NCI-H2227 (cell line): ENCODE measurements around the gene ARSK.

Experiments
- DNase-seq: peaks from one replicate; lab custom pipeline; 2025; ENCODE audit not compliant: unreplicated experiment; lab: John Stamatoyannopoulos, UW

The ARSK gene

DNA sequence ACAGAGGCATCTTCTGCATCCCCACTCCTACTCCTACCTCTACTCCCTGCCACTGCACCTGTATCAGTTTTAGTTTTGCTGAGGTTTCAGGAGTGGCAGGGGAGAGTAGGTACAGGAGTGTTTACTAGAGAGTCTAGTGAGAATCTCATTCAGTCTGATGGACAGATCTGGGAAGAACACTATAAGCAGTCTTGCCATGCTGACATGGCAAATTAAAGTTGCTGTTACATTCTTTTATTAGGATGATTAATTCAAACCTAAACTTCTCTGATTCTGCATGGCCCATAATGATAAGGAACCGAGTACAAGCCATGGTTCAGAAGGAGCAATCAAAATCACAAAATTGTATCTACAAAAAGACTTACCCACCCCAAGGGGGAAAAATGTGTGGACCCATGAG, 7.4 kb downstream of the ARSK start:
- DNase-seq: no peak

DNA sequence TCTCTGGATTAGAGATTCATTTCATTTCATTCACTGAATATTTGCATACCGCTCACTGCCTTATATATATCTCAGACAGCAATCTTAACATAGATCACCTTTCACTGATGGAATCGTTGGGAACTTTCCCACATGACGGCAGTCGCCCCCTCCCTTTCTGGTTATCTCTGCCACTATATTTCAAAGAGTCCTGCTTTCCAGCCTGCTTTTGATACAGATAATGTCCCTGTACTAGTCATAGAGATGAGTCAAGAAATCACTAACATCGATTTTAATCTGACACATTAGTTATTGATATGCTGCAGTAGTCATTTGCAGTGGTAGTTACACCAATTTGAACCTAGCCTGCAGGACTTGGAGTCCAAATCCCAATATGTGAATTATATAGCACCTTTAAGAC, 8.5 kb downstream of the ARSK start:
- no peak for DNase-seq

DNA sequence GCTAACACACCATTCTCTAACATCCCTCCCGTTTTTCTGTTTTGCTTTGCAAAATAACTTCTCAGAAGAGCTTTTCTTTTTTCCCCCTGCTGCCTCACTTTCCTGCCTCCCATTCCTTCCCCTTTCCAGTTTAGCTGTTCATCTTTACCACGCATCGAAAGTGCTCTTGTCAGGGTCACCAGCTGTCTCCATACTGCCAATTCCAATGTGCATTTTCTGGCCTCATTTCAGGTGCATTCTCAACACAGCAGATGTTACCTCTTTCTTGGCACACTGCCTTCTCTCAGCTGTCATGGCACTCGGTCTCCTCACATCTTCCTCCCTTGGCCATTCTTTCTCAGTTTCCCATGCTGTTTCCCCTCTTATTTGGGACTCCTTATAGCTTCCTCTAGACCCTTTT, 9.5 kb downstream of the ARSK start:
- DNase-seq: no peak

DNA sequence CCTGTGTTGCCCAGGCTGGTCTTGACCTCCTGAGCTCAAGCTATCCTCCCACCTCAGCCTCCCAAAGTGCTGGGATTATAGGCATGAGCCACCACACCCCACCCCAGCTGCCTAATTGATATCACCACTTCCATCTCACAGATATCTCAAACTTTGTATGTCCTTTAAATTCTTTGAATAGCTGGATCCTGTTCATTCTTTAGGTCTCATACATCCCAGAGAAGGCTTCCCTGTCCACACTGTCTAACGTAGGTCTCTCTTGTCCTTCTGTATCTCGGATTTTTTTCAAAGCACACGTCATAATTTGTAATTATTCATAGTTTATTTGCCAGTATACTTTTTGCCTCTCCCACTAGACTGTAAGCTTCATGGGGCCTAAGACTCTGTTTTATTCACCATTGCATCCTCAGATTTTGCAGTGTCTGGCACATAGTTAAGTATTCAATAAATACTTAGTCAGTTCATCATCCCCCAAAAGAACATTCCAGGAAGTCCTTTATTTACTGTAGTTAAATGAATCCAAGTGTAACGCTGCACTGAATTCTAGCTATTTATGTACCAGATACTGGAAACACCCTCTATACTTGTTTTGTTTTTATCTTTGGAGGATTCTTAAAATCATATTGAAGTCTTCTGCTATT, 10.5 kb downstream of the ARSK start:
- no peak for DNase-seq

DNA sequence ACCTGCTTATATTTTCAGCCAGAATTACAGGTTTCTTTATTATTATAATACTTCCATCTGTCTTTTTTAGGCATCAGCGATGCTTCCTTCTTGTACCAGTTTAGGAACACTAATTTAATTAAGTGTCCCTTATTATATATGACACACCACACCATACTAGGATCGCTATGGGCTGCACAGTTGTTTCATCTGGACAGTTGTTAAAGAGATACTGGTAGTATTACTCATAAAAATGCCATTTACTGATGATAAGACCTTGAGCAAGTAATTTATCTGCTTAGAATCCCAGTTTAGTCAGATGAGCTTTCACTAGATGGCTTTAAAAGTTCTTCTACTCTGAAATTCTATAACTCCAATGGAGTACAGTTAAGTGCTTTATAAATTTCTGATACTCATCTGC, 17.1 kb downstream of the ARSK start:
- no peak for DNase-seq

DNA sequence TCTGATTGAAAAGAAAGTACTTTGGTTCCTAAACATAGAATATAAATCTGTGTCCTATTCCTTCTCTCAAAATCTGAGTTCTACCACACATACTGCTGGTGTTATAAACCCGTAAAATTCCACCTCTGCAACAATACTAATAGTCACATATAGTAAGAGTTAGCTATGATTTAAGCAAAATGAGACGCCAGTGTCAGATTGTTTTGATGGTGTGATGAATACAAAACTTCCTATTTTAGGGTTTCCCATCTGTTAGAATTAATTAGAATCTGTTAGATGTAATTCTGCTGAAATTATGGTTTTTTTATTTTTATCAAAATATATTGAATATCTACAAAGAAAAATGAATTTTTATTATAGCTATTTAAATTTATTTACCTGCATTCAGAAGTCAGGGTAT, 26.7 kb downstream of the ARSK start:
- DNase-seq: no peak

DNA sequence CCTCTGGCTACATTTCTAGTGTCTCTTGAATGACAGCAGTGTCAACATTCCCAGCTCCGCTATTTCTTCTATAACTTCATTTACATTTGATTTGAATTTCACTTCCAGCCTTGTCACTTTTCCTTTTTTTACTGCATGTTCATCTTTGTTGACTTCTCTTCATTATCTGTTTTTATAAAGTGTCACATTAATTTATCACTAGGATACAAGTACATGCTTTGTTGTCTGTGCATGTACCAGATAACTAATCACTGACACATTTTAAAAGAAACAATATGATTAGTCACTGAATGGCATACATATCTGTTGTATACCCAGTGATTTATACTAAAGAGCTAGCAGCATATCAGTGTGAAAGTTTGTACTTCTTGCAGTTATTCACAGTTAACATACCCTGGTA, 29.1 kb downstream of the ARSK start:
- no peak for DNase-seq

DNA sequence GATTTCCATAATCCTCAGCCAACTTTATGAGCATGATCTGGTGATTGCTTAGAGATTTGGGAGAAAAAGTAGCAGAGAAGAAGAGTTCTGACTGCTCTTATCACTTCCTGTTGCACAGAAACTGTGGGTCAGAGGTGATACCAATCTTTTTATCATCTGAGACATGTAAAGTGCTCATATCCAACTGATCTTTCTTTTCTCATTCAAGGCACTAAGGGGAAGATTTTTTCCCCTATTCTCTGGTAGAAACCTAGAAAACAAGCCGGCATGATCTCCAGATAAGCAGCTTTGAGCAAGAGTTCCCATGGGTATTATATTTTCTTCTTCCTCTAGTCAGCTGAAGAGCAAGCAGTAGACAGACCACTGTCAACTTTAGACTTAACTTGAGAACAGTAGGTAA, 36.0 kb downstream of the ARSK start:
- no peak for DNase-seq

DNA sequence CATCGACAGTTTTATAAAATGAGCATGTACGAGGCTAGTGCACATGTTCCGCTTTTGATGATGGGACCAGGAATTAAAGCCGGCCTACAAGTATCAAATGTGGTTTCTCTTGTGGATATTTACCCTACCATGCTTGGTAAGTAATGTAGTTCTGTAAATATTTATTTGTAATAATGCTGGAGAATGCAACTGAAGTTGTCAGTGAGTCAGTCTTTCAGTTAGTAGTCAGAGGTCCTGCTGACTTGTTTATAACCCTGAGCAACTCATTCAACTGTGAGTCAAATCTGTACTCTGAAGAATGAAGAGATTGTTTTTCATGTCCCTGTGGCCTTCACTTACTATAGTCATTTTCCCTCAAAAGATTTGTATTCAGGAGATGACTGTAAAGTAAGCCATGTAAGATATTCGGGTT, 36.6 kb downstream of the ARSK start:
- DNase-seq: no peak

DNA sequence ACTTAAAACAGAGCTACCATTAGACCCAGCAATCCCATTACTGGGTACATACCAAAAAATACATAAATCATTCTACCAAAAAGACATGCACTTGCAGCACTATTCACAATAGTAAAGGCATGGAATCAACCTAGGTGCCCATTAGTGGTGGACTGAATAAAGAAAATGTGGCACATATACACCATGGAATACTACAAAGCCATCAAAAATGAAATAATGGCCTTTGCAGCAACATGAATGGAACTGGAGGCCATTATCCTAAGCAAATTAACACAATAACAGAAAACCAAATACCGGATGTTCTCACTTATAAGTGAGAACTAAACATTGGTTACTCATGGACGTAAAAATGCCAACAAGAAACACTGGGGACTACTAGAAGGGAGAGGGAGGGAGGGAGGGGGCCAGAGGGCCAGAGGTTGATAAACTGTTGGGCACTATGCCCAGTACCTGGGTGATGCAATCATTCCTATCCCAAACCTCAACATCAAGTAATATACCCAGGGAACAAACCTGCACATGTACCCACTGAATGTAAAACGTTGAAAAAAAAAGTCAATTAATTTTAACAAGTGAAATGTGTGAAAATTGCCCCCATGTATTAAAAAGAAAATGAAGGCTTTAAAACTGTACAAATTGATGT, 40.5 kb downstream of the ARSK start:
- no peak for DNase-seq

DNA sequence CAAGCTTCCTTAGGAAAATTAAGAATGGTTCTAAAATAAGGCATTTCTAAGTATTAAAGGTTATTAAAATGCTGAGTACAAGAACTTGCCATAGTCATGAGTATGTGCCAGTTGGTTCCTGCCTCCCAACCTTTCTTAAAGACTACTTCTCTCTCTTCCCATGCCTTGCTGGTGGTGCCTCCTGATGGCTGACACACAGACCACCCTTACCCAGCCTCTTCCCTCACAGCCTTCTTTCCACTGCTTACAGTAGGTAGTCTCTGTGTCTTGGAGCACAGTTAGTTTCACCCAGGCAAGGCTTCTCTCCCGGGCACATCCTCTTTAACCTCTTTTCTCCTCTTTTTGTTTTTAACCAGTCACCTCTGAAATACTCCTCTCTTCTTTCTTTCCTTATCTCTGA, 44.4 kb downstream of the ARSK start:
- no peak for DNase-seq

DNA sequence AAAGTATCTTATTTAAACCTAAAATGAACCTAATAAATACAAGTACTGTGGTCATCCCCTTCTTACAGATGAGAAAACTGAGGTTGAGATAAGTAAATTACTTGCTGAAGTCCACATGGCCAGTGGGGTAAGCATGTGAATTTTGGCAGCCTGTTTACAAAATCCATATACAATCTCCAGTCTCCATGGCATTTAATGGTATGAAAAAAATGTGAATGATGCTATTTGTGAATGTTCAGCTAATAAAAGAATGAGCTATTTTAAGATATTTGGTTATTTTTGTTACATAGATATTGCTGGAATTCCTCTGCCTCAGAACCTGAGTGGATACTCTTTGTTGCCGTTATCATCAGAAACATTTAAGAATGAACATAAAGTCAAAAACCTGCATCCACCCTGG, 45.7 kb downstream of the ARSK start:
- no peak for DNase-seq

DNA sequence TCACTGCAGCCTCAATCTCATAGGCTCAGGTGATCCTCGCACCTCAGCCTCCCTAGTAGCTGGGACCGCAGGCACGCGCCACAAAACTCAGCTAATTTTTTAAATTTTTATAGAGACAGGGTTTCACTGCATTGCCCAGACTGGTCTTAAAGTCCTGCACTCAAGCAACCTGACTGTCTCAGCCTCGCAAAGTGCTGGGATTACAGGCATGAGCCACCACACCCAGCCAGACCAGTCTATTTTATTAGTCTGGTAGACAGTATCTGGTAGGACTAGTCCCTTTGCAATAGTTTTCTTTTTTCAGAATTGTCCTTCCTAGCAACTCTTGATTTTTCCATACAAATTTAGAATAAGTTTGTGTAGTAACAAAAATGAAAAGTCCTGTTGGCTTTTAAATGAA, 50.9 kb downstream of the ARSK start:
- no peak for DNase-seq

DNA sequence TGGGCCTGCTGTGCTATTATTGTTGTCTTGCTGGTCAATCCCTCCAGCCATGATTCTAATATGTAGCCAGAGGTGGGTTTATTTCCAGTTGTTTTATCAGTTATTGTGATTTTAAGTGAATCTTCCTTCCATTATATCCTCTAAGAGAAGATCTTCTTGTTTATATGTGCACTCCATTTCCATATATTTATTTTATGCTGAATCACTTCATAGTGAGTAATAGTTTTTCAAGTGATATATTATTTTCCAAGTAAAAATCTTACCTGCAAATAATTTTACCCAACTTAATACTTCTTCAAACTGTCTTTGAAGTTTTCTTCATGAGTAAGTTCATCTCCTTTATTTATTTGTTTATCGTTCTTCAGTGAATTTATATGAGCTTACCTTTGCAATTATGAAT, 51.5 kb downstream of the ARSK start:
- no peak for DNase-seq

DNA sequence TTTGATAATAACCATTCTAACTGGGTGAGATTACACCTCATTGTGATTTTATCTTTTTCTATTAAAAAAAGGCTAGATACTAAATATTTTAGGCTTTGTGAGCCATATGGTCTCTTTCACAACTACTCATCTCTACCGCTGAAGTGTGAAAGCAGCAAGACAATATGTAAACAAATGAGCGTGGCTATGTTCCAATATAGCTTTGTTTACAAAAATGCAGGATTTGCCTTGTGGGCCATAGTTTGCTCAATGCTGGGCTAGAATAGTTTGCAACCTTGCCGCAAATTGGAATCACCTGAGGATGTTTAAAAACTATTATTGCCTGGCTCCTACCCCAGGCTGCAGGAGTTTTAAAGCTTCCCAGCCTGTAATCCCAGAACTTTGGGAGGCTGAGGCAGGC, 54.8 kb downstream of the ARSK start:
- DNase-seq: no peak

DNA sequence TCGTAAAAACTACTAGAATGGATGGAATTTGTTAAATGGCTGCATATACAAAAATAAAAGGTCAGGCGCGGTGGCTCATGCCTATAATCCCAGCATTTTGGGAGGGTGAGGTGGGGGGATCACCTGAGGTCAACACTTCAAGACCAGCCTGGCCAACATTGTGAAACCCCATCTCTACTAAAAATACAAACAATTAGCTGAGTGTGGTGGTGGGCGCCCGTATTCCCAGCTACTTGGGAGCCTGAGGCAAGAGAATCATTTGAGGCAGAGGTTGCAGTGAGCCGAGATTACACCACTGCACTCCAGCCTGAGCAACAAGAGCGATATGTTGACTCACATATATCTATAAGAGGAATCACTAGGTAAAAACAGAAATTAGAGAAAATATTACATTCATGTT, 55.6 kb downstream of the ARSK start:
- no peak for DNase-seq

DNA sequence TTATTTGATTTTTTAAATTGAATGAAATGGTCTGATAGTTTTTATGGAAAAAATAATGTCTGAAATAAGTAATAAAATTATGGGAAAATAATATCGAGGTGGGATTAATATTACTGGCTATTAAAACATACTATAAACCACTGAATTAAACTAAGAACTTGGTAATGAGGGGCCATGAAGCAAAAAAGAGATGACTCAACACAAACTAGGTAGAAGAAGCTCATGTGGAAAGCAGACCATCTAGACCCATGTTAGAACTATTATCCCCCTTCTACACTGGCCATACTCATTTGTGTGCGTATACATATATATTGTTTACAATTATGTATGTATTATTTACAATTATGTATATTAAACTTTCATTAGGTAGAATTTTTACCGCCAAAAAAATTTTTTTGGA, 56.5 kb downstream of the ARSK start:
- DNase-seq: no peak

DNA sequence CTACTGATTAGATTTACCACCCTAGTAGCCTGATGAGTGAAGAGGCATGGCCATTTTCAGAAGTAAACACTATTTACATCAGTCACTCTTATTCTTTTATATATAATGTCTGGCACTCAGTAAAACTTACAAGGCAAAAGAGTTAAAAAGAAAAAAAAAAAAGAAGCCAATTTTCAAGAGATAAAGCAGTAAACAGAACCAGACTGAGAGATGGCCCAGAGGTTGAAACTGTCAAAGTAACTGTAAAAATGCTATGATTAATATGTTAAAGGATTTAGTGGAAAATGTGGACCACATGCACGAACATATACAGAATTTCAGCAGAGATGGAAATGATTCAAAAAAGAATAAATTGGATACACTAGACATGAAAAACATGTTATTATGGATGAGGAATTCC, 58.6 kb downstream of the ARSK start:
- no peak for DNase-seq

DNA sequence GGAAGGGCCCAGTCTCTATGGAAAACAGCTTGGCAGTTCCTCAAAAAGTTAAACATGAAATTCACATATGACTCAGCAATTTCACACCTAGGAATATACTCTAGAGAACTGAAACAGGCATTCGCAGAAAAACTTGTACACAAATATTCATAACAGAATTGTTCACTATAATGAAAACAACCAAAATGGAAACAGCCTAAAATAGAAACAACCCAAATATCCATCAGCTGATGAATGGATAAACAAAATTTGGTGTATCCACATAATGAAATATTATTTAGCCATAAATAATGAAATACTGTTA, 60.2 kb downstream of the ARSK start:
- DNase-seq: no peak

DNA sequence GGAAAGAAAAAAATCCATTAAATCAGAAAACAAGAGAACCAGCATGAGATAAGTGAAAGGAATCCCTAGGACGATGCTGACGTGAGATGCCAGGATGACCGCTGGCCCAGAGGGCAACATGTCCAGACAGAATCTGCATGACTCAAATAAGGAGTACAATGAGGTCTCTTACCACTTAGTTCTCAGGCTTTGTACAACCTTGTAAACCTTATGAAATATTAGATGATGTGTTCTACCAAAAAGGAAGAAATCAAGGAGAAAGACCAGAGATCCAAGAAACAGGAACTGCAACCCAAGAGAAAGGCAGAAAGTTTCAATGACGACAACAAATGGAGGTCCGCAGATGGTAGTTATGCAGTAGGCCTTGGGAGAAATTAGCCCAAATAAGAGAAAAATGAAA, 62.2 kb downstream of the ARSK start:
- DNase-seq: no peak

DNA sequence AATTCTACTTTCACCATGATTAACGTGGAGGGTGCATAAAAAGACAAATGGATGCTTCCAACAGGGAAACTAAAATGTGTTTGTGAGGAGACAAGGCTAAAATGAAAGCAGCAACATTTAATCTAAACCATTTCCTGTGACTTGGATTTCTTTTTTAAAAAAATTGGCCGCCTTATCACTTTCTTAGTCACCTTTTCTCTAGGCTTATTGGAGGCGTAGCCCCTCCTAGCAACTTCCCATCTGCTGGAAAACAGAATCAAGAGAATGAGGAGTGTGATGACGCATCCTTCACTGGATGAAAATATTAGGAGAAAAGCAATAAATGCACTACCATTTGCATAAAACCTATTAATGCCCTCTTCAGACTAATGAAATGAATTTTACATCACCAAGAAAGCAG, 64.2 kb downstream of the ARSK start:
- DNase-seq: no peak

DNA sequence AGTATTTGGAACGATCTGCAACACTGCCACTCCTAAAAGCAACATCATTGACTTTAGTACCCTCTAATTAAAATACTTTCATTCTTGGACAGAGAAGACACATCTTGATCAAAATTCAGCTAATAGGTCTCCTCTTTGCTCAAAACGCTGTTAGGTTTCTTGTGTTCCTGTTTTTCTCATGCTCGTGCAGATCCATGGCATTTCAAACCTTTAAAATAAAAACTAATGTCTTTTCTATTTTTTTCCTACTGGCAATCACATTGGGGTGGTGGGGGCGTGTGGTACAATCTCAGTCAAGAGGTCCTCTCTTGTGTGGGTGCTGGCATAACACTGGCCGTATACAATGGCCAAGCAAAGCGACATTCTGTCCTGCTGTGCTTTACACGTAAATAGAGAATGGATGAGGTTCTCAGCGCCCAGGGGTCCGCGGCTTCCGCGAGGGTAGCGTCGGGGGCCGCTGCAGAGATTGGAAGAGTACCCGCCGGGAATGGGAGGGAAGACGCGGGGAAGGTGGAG, 64.7 kb downstream of the ARSK start:
- no peak for DNase-seq
